Panc1 (cell line): ENCODE results near the gene SEZ6L. TPM values are rescaled to one million over a fixed set of nuclear protein-coding genes. Genes with fewer than 3 reads are reported as not detected.

Experiments
- ATAC-seq: fragments of 200-7000 bp; cut with Tn5 transposase; 2 replicates; pipeline ENCODE4 v1.9.1; 2020; ENCODE audit warnings: mild to moderate bottlenecking, moderate library complexity
- BruUV-seq: library from RNA; stranded (reverse); fragments of 400-500 nt; replicated peaks from 2 replicates; lab custom pipeline; 2021; lab: Mats Ljungman, UMichigan
- CTCF ChIA-PET: fragments of 300-600 bp; sonication (Branson Sonifier 250); formaldehyde crosslinking; loops from one replicate; lab custom pipeline; 2022; ENCODE audit warnings: antibody characterized with exemption; lab: Charles Lee
- POLR2A ChIA-PET: fragments of 300-600 bp; sonication (Branson Sonifier 250); formaldehyde crosslinking; loops from one replicate; lab custom pipeline; 2022; ENCODE audit warnings: antibody characterized with exemption; lab: Charles Lee
- DNase-seq: peaks from one replicate; pipeline ENCODE4 v3.0.0-alpha.2; 2010; ENCODE audit warnings: low read depth, low spot score
- H3K27ac ChIP-seq: 2 replicates; pipeline ENCODE4 v1.5.1; 2011; ENCODE audit warnings: mild to moderate bottlenecking, low read length, inconsistent platforms
- H3K27me3 ChIP-seq: fragments of 200-500 bp; sonication (Bioruptor generic); 2 replicates; pipeline ENCODE4 v1.6.0; 2014; ENCODE audit warnings: low read length, inconsistent platforms; ENCODE audit not compliant: control insufficient read depth, insufficient read depth
- H3K36me3 ChIP-seq: fragments of 200-500 bp; sonication (Bioruptor generic); 2 replicates; pipeline ENCODE4 v1.5.1; 2014; ENCODE audit warnings: inconsistent platforms, mild to moderate bottlenecking, low read length, moderate library complexity; ENCODE audit not compliant: control insufficient read depth, insufficient read depth
- H3K4me1 ChIP-seq: 2 replicates; pipeline ENCODE4 v1.5.1; 2011; ENCODE audit warnings: inconsistent platforms, mild to moderate bottlenecking, low read length, moderate library complexity; ENCODE audit not compliant: control insufficient read depth, insufficient read depth
- H3K4me3 ChIP-seq, 2 experiments: 2 replicates each; pipeline ENCODE4 v1.5.1; 2011 to 2012; ENCODE audit warnings: low read depth in 2 of 2, low read length in 2 of 2, mild to moderate bottlenecking in 2 of 2, inconsistent platforms in 1 of 2, moderate library complexity in 1 of 2
- H3K9me3 ChIP-seq: fragments of 200-500 bp; sonication (Bioruptor generic); 2 replicates; pipeline ENCODE4 v1.5.1; 2014; ENCODE audit warnings: low read depth, mild to moderate bottlenecking, inconsistent platforms, low read length, moderate library complexity; ENCODE audit not compliant: control insufficient read depth, insufficient read depth
- CTCF ChIP-seq: fragments of 450-650 bp; IDR thresholded peaks from 2 replicates; pipeline ENCODE4 v1.5.1; 2017; ENCODE audit warnings: mild to moderate bottlenecking
- POLR2AphosphoS5 ChIP-seq: IDR thresholded peaks from 2 replicates; pipeline ENCODE4 v1.6.1; 2012; ENCODE audit warnings: mild to moderate bottlenecking, low read depth, low read length, moderate library complexity
- REST ChIP-seq, 2 experiments: IDR thresholded peaks; 2 replicates each; pipeline ENCODE4 v1.6.1; 2011 to 2012; ENCODE audit warnings: low read depth in 2 of 2, control low read depth in 1 of 2, low read length in 1 of 2, mild to moderate bottlenecking in 1 of 2, moderate library complexity in 1 of 2; ENCODE audit not compliant: insufficient read depth in 1 of 2
- SIN3A ChIP-seq: IDR thresholded peaks from 2 replicates; pipeline ENCODE4 v1.6.1; 2012; ENCODE audit warnings: low read depth, mild to moderate bottlenecking, low read length, moderate library complexity, borderline replicate concordance; ENCODE audit not compliant: insufficient read depth
- TCF7L2 ChIP-seq: IDR thresholded peaks from 2 replicates; pipeline ENCODE4 v1.6.1; 2011; ENCODE audit warnings: mild to moderate bottlenecking, low read depth, low read length, inconsistent platforms
- in situ Hi-C: cut with HindIII; loops from 2 replicates; pipeline ENCODE4 v1.10.0; 2016; ENCODE audit warnings: low sequenced_read_pairs, low pct_unique_long_range_greater_than_20kb
- intact Hi-C: fragments of 100-400 bp; cut with micrococcal nuclease; formaldehyde crosslinking; loops from one replicate; pipeline ENCODE4 v1.10.0; 2022; ENCODE audit not compliant: unreplicated experiment
- total RNA-seq: library from RNA; stranded (reverse); gene quantifications from one replicate; pipeline ENCODE4 v1.2.1, GENCODE V29; 2021; ENCODE audit not compliant: unreplicated experiment

The SEZ6L gene
- total RNA-seq, 1 experiment from 2014 or later, result not detected

GRCh38 chr22:26127556-26127955 is 41.7 kb upstream of the SEZ6L start:
- Histone ChIP-seq H3K9me3 (no peaks in the 10 kb centered on the region), H3K4me3 (no peak overlapping the region), H3K27me3 (0 out of 2 replicates have a peak, but pooled peaks cover 2% of the 10 kb centered on the region), H3K27ac (no peak overlapping the region), H3K4me1 (no peaks in the 10 kb centered on the region), H3K36me3 (no peaks in the 10 kb centered on the region)
- BruUV-seq, result no TSS peak
- ATAC-seq (no peak), DNase-seq (no peak)
- intact Hi-C loops (no loop called here), in situ Hi-C loops (no loop called here)
- no peak for TF ChIP-seq POLR2AphosphoS5
- no peak for TF ChIP-seq TCF7L2
- TF ChIP-seq REST (IDR thresholded peaks at IDR 0.05; ENCODE audit: insufficient read depth in 1 of 2, low read depth in 2 of 2, low read length in 1 of 2), result no peak
- CTCF ChIA-PET, result no interaction called here
- POLR2A ChIA-PET, result no interaction called here

- H3K9me3 ChIP-seq, result no peaks in the 10 kb centered on the region
- DNase-seq (no peak), ATAC-seq (no peak)
- no peaks in the 10 kb centered on the region for H3K36me3 ChIP-seq
- H3K27me3 ChIP-seq, result 0 out of 2 replicates have a peak, but pooled peaks cover under 1% of the 10 kb centered on the region
- no peak overlapping the region for H3K27ac ChIP-seq
- in situ Hi-C loops (no loop called here), intact Hi-C loops (no loop called here)
- no TSS peak for BruUV-seq
- POLR2A ChIA-PET, result interaction anchor here (0.7 kb wide), 1 partner anchor 50 kb away, joined by 3 read pairs; no protein-coding TSS in a partner anchor
- no peaks in the 10 kb centered on the region for H3K4me1 ChIP-seq
- TF ChIP-seq TCF7L2 (no peak), POLR2AphosphoS5 (no peak), REST (IDR thresholded peaks at IDR 0.05; ENCODE audit: insufficient read depth in 1 of 2, low read depth in 2 of 2, low read length in 1 of 2) (no peak), CTCF (no peak), SIN3A (no peak)
- CTCF ChIA-PET, result no interaction called here
- H3K4me3 ChIP-seq, result no peak overlapping the region
Observed at GRCh38 chr22:26131589-26132154, 37.6 kb upstream of the SEZ6L start.
